Mesenchymal stem cell (in vitro differentiated cells and primary cell): ENCODE measurements around the gene GNG7.

Experiments used
- DNase-seq: peaks from one replicate; pipeline ENCODE4 v3.0.0-alpha.2; 2013
- H2AFZ ChIP-seq: one replicate; pipeline ENCODE4 v1.6.1; 2013; ENCODE audit warnings: low read depth, mild to moderate bottlenecking, control low read depth, inconsistent platforms, low read length, moderate library complexity
- H2AK5ac ChIP-seq: 2 replicates; pipeline ENCODE4 v1.6.1; 2013; ENCODE audit warnings: low read length, moderate library complexity, mild to moderate bottlenecking, inconsistent platforms; ENCODE audit not compliant: severe bottlenecking
- H2BK120ac ChIP-seq: one replicate; pipeline ENCODE4 v1.6.1; 2013; ENCODE audit warnings: low read depth, mild to moderate bottlenecking, inconsistent platforms, low read length, moderate library complexity
- H2BK12ac ChIP-seq, 2 experiments: one replicate each; pipeline ENCODE4 v1.6.1; 2013; ENCODE audit warnings: inconsistent platforms in 2 of 2, low read length in 2 of 2, mild to moderate bottlenecking in 2 of 2, moderate library complexity in 2 of 2, control low read depth in 1 of 2
- H2BK15ac ChIP-seq: one replicate; pipeline ENCODE4 v1.6.1; 2013; ENCODE audit warnings: mild to moderate bottlenecking, low read depth, inconsistent platforms; ENCODE audit not compliant: poor library complexity, severe bottlenecking
- H2BK5ac ChIP-seq: 2 replicates; pipeline ENCODE4 v1.6.1; 2013; ENCODE audit warnings: low read depth, mild to moderate bottlenecking, low read length, control low read depth, inconsistent platforms; ENCODE audit not compliant: poor library complexity, severe bottlenecking
- H3K14ac ChIP-seq, 2 experiments: one replicate each; pipeline ENCODE4 v1.6.1; 2013; ENCODE audit warnings: inconsistent platforms in 2 of 2, low read length in 2 of 2, control low read depth in 1 of 2, mild to moderate bottlenecking in 1 of 2, moderate library complexity in 1 of 2
- H3K18ac ChIP-seq, 2 experiments: one replicate each; pipeline ENCODE4 v1.6.1; 2013; ENCODE audit warnings: inconsistent platforms in 2 of 2, low read length in 2 of 2, control low read depth in 1 of 2, low read depth in 1 of 2, mild to moderate bottlenecking in 1 of 2
- H3K23ac ChIP-seq, 2 experiments: one replicate each; pipeline ENCODE4 v1.6.1; 2013; ENCODE audit warnings: inconsistent platforms in 2 of 2, low read length in 2 of 2, mild to moderate bottlenecking in 2 of 2, moderate library complexity in 2 of 2, control low read depth in 1 of 2
- H3K27ac ChIP-seq: 2 replicates; pipeline ENCODE4 v1.5.1; 2013; ENCODE audit warnings: mild to moderate bottlenecking, moderate library complexity, low read length, control low read depth, inconsistent platforms; ENCODE audit not compliant: poor library complexity, severe bottlenecking
- H3K27me3 ChIP-seq, 2 experiments: 2 replicates each; pipeline versions ENCODE4 v1.6.1 to v1.7.0; 2013; ENCODE audit warnings: low read length in 2 of 2, mild to moderate bottlenecking in 2 of 2, moderate library complexity in 2 of 2, control low read depth in 1 of 2, inconsistent platforms in 1 of 2; ENCODE audit not compliant: control insufficient read depth in 1 of 2, insufficient read depth in 1 of 2
- H3K36me3 ChIP-seq, 2 experiments: 2 replicates each; pipeline versions ENCODE4 v1.6.1 to v1.7.0; 2013; ENCODE audit warnings: low read length in 2 of 2, control low read depth in 1 of 2, inconsistent platforms in 1 of 2, low read depth in 1 of 2, mild to moderate bottlenecking in 1 of 2; ENCODE audit not compliant: insufficient read depth in 2 of 2, control insufficient read depth in 1 of 2
- H3K4ac ChIP-seq, 2 experiments: one replicate each; pipeline ENCODE4 v1.6.1; 2013; ENCODE audit warnings: inconsistent platforms in 2 of 2, low read length in 2 of 2, mild to moderate bottlenecking in 2 of 2, moderate library complexity in 2 of 2, control low read depth in 1 of 2, low read depth in 1 of 2
- H3K4me1 ChIP-seq: 2 replicates; pipeline ENCODE4 v1.6.1; 2013; ENCODE audit warnings: low read depth, low read length, control low read depth; ENCODE audit not compliant: control insufficient read depth, insufficient read depth
- H3K4me2 ChIP-seq: 2 replicates; pipeline ENCODE4 v1.6.1; 2013; ENCODE audit warnings: low read length, mild to moderate bottlenecking, inconsistent platforms; ENCODE audit not compliant: poor library complexity, severe bottlenecking
- H3K4me3 ChIP-seq, 2 experiments: 2 replicates each; pipeline versions ENCODE4 v1.5.1 to v1.7.0; 2013; ENCODE audit warnings: low read length in 2 of 2, mild to moderate bottlenecking in 2 of 2, control low read depth in 1 of 2, low read depth in 1 of 2; ENCODE audit not compliant: insufficient read depth in 1 of 2
- H3K79me1 ChIP-seq: replicated peaks from 2 replicates; pipeline ENCODE4 v1.6.1; 2013; ENCODE audit warnings: mild to moderate bottlenecking, control low read depth, low read length, inconsistent platforms; ENCODE audit not compliant: poor library complexity, severe bottlenecking
- H3K9ac ChIP-seq: 2 replicates; pipeline ENCODE4 v1.7.0; 2013; ENCODE audit warnings: mild to moderate bottlenecking, low read length, moderate library complexity
- H3K9me3 ChIP-seq: 2 replicates; pipeline ENCODE4 v1.7.0; 2013; ENCODE audit warnings: mild to moderate bottlenecking, low read length; ENCODE audit not compliant: control insufficient read depth
- H4K8ac ChIP-seq: one replicate; pipeline ENCODE4 v1.6.1; 2013; ENCODE audit warnings: inconsistent platforms, mild to moderate bottlenecking, low read length, moderate library complexity
- H4K91ac ChIP-seq: one replicate; pipeline ENCODE4 v1.6.1; 2013; ENCODE audit warnings: mild to moderate bottlenecking, low read length, inconsistent platforms
- WGBS: methylation state at CpG from one replicate; pipeline ENCODE4 v1.1.7; 2013; ENCODE audit warnings: mixed read lengths; 5-methylcytosine and 5-hydroxymethylcytosine counted together

GNG7 gene

GRCh38 chr19:2578901-2579677 lies 123.4 kb downstream of the GNG7 start:
- under 1% methylated on average over 47 of the region's 47 CpGs for WGBS
- H3K4me3 ChIP-seq, result peak overlapping the region; percentile 55 to 75
- H3K14ac ChIP-seq, result no peak overlapping the region
- peaks cover 32% of the 10 kb centered on the region for H3K4me1 ChIP-seq
- H3K36me3 ChIP-seq, result no peaks in the 10 kb centered on the region
- peak overlapping the region; percentile 80 for H4K91ac ChIP-seq
- H3K18ac ChIP-seq, result peak overlapping the region; percentile 92 to 93
- no peak overlapping the region for H3K23ac ChIP-seq
- DNase-seq, result peak; percentile 95
- peak overlapping the region; percentile 80 to 88 for H3K4ac ChIP-seq
- peak overlapping the region; percentile 59 for H4K8ac ChIP-seq
- H2BK15ac ChIP-seq, result peak overlapping the region; percentile 86
- H3K9me3 ChIP-seq, result peaks cover 12% of the 10 kb centered on the region
- H3K27ac ChIP-seq, result peak overlapping the region; percentile 87
- no peak overlapping the region for H2AK5ac ChIP-seq
- peak overlapping the region; percentile 90 for H2BK120ac ChIP-seq
- H3K9ac ChIP-seq, result peak overlapping the region; percentile 58
- no peak overlapping the region for H2AFZ ChIP-seq
- peak overlapping the region; percentile 67 for H3K4me2 ChIP-seq
- H3K79me1 ChIP-seq, result peaks cover 1% of the 10 kb centered on the region
- peak overlapping the region; percentile 91 for H2BK5ac ChIP-seq
- H2BK12ac ChIP-seq, result peak overlapping the region in 1 of 2 experiments; percentile 84
- H3K27me3 ChIP-seq, result no peaks in the 10 kb centered on the region

DNA sequence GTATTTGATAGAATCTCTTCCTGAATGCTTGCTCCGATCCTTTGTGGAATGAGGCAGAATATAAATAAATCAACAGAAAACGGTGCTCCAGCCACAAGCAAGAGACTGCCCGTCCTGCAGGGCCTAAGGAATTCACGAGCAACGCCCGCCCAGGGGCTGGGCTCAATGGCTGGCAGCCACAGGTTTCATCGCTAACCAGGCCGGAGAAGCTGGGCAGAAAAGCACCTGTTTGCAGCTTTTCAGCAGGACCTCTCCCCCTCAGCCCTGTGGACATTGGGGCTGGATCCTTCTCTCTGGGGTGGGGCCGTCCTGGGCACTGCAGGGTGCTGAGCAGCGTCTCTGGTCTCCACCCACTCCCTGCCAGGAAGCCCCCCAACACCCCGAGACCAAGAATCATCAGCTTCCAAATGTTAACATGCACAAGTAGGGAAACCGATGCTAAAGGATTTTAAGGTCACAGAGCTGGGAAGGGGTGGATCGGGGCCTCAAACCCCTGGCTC lies 124.1 kb downstream of the GNG7 start:
- no peaks in the 10 kb centered on the region for H3K36me3 ChIP-seq
- peaks cover 35% of the 10 kb centered on the region for H3K4me1 ChIP-seq
- H3K4ac ChIP-seq, result peak overlapping the region; percentile 29 to 80
- peak overlapping the region; percentile 69 for H2BK120ac ChIP-seq
- peaks cover 1% of the 10 kb centered on the region for H3K79me1 ChIP-seq
- H4K8ac ChIP-seq, result peak overlapping the region; percentile 5
- peak; percentile 67 for DNase-seq
- no peak overlapping the region for H3K23ac ChIP-seq
- peak overlapping the region; percentile 94 for H2AK5ac ChIP-seq
- peak overlapping the region; percentile 86 for H2BK15ac ChIP-seq
- H3K4me3 ChIP-seq, result peak overlapping the region in 1 of 2 experiments; percentile 75
- H3K27ac ChIP-seq, result peak overlapping the region; percentile 87
- 6% methylated on average over 12 of the region's 13 CpGs for WGBS
- H2AFZ ChIP-seq, result no peak overlapping the region
- H4K91ac ChIP-seq, result peak overlapping the region; percentile 67
- no peak overlapping the region for H3K14ac ChIP-seq
- peak overlapping the region; percentile 58 for H3K9ac ChIP-seq
- H3K9me3 ChIP-seq, result peaks cover 5% of the 10 kb centered on the region
- H2BK12ac ChIP-seq, result peak overlapping the region; percentile 29 to 69
- peak overlapping the region; percentile 88 for H2BK5ac ChIP-seq
- H3K27me3 ChIP-seq, result no peaks in the 10 kb centered on the region
- H3K18ac ChIP-seq, result peak overlapping the region; percentile 90 to 93
- H3K4me2 ChIP-seq, result peak overlapping the region; percentile 67

DNA sequence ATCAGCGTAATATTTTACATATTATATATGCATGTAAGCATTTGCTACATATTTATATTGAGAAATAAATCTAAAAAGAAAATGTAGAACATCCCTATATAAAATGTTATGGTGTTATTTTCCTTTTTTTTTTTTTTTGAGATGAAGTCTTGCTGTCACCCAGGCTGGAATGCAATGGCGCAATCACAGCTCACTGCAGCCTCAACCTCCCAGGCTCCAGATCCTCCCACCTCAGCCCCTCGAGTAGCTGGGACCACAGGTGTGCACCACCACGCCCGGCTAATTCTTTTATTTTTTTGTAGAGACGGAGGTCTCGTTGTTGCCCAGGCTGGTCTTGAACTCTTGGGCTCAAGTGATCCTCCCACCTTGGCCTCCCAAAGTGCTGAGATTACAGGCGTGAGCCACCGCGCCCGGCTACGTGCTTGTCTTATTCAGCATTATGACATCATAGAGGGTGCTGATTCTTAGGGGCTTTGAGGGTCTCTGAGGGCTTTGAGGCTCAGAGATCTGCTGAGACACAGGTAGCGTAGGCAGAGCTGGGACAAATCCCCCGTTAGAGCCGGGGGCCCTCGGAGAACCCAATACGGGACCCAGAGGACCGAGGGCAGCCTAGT lies 124.7 kb downstream of the GNG7 start:
- peak overlapping the region; percentile 54 for H2BK120ac ChIP-seq
- peak overlapping the region; percentile 58 for H3K9ac ChIP-seq
- peak overlapping the region in 1 of 2 experiments; percentile 75 for H3K4me3 ChIP-seq
- H3K18ac ChIP-seq, result peak overlapping the region in 1 of 2 experiments; percentile 11
- H2AFZ ChIP-seq, result no peak overlapping the region
- peaks cover 5% of the 10 kb centered on the region for H3K9me3 ChIP-seq
- H4K91ac ChIP-seq, result peak overlapping the region; percentile 34
- H2AK5ac ChIP-seq, result peak overlapping the region; percentile 8
- H4K8ac ChIP-seq, result no peak overlapping the region
- H3K27ac ChIP-seq, result peak overlapping the region; percentile 87
- no peak overlapping the region for H3K4ac ChIP-seq
- WGBS, result 86% methylated on average over 12 of the region's 18 CpGs
- no peaks in the 10 kb centered on the region for H3K36me3 ChIP-seq
- no peak overlapping the region for H3K23ac ChIP-seq
- H3K27me3 ChIP-seq, result no peaks in the 10 kb centered on the region
- peaks cover 35% of the 10 kb centered on the region for H3K4me1 ChIP-seq
- peak overlapping the region; percentile 67 for H3K4me2 ChIP-seq
- H3K79me1 ChIP-seq, result peaks cover 1% of the 10 kb centered on the region
- no peak overlapping the region for H3K14ac ChIP-seq
- no peak for DNase-seq
- no peak overlapping the region for H2BK5ac ChIP-seq
- H2BK15ac ChIP-seq, result peak overlapping the region; percentile 86
- peak overlapping the region; percentile 7 to 29 for H2BK12ac ChIP-seq
